OCI-LY3 (cell line): ENCODE data around the gene RAB4B.

Experiments used
- H2AFZ ChIP-seq: fragments of 200-600, 300-600 bp; shearing (Covaris generic); 2 replicates; pipeline ENCODE4 v1.6.0; 2014; ENCODE audit warnings: antibody characterized with exemption, low read depth, low read length
- H3K27ac ChIP-seq: fragments of 200-600, 300-600 bp; sonication (generic); 2 replicates; pipeline ENCODE4 v1.5.1; 2014; ENCODE audit warnings: mild to moderate bottlenecking, low read length, moderate library complexity, mixed read lengths
- H3K27me3 ChIP-seq: fragments of 200-600, 300-600 bp; sonication (generic); 2 replicates; pipeline ENCODE4 v1.6.1; 2014; ENCODE audit warnings: low read depth, low read length, mixed read lengths
- H3K36me3 ChIP-seq: fragments of 200-600, 300-600 bp; sonication (generic); replicated peaks from 2 replicates; pipeline ENCODE3; 2014; ENCODE audit warnings: low read depth, low read length, mixed read lengths
- H3K4me1 ChIP-seq: fragments of 300-600, 200-600 bp; sonication (generic); 2 replicates; pipeline ENCODE4 v1.6.1; 2014; ENCODE audit warnings: low read length, mixed read lengths
- H3K4me2 ChIP-seq: fragments of 200-600, 300-600 bp; sonication (generic); 2 replicates; pipeline ENCODE4 v1.6.1; 2014; ENCODE audit warnings: low read length, mixed read lengths
- H3K4me3 ChIP-seq: fragments of 300-600, 200-600 bp; sonication (generic); 2 replicates; pipeline ENCODE4 v1.5.1; 2014; ENCODE audit warnings: antibody characterized with exemption, mild to moderate bottlenecking, low read length, moderate library complexity
- H3K79me2 ChIP-seq: fragments of 300-600, 200-600 bp; shearing (Covaris generic); 2 replicates; pipeline ENCODE4 v1.6.1; 2014; ENCODE audit warnings: mild to moderate bottlenecking, low read length, mixed read lengths
- H3K9ac ChIP-seq: fragments of 300-600, 200-600 bp; shearing (Covaris generic); 2 replicates; pipeline ENCODE4 v1.6.0; 2014; ENCODE audit warnings: mild to moderate bottlenecking, low read length, moderate library complexity
- H3K9me3 ChIP-seq: fragments of 200-600, 300-600 bp; shearing (Covaris generic); 2 replicates; pipeline ENCODE4 v1.6.1; 2014; ENCODE audit warnings: low read length, mixed read lengths; ENCODE audit not compliant: insufficient read depth
- H4K20me1 ChIP-seq: fragments of 200-600, 300-600 bp; sonication (generic); 2 replicates; pipeline ENCODE4 v1.6.1; 2016; ENCODE audit warnings: low read length, mixed read lengths; ENCODE audit not compliant: insufficient read depth
- EZH2phosphoT487 ChIP-seq: fragments of 200-600 bp; shearing (Covaris generic); IDR thresholded peaks from 2 replicates; pipeline ENCODE4 v1.6.1; 2018; ENCODE audit warnings: antibody characterized with exemption, mixed run types, low read depth
- TF ChIP-seq, protein P1 (sequence below): fragments of 200-600, 300-600 bp; sonication (generic); IDR thresholded peaks from 2 replicates; pipeline ENCODE4 v1.5.1; 2014; ENCODE audit warnings: antibody characterized with exemption, low read length, low read depth

The RAB4B gene

DNA sequence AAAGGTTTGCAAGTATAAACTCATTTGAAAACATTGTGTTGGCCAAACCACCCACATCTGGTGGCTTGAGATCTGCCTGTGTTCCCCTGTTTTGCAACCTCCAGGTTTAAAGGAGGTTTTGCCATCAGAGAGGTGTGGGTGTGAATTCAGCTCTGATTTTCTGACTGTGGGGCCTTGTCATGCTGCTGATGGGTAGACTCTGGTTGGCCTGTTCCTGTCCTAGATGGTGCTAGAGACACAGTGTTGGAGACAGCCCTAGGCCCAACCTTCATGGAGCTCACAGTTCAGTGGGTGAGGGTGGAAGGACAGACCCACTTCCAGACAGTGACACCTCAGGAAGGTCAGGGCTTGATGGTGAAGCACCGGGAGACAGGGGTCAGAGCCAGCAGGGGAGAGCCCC lies 7.5 kb downstream of the RAB4B start:
- H3K4me2 ChIP-seq: no peak overlapping the region
- no peak for TF ChIP-seq EZH2phosphoT487
- TF ChIP-seq, protein P1, sequence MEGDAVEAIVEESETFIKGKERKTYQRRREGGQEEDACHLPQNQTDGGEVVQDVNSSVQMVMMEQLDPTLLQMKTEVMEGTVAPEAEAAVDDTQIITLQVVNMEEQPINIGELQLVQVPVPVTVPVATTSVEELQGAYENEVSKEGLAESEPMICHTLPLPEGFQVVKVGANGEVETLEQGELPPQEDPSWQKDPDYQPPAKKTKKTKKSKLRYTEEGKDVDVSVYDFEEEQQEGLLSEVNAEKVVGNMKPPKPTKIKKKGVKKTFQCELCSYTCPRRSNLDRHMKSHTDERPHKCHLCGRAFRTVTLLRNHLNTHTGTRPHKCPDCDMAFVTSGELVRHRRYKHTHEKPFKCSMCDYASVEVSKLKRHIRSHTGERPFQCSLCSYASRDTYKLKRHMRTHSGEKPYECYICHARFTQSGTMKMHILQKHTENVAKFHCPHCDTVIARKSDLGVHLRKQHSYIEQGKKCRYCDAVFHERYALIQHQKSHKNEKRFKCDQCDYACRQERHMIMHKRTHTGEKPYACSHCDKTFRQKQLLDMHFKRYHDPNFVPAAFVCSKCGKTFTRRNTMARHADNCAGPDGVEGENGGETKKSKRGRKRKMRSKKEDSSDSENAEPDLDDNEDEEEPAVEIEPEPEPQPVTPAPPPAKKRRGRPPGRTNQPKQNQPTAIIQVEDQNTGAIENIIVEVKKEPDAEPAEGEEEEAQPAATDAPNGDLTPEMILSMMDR: 0 out of 2 replicates have a peak, but pooled peaks have one; percentile 3
- H3K9me3 ChIP-seq: no peaks in the 10 kb centered on the region

DNA sequence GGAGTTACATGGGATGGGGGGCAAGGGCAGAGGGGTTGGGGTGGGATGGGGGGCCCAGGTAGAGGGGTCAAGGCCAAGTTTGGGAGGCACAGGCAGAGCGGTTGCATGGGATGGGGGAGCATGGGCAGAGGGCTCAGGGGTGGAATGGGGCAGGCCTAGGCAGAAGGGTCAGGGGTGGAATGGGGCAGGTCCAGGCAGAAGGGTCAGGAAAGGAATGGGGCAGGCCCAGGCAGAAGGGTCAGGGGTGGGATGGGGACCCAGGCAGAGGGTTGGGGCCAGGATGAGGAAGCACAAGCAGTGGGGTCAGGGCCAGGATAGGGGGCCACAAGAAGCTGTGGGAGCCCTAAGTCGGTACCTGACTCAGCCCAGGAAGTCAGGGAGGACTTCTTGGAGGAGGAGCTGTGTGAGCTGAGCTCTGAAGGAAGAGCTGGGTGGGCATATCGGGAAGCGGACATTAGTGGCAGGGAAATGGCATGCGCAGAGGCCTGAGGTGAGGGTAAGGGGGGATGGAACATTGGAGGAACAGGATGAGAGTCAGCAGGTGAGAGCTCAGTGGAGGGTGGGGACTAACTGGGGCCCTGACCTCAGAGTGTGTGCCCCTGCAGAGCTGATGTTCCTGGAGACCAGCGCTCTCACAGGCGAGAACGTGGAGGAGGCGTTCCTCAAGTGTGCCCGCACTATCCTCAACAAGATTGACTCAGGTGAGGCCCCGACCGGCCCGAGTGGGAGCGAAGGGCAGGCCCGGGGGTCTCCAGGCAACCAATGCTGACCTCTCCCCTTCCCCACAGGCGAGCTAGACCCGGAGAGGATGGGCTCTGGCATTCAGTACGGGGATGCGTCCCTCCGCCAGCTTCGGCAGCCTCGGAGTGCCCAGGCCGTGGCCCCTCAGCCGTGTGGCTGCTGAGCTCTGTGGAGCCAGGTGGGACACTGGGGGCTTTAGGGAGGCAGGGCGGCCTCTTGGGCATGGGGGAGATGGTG lies 8.3 kb downstream of the RAB4B start:
- no peak overlapping the region for H3K4me2 ChIP-seq
- no peaks in the 10 kb centered on the region for H3K9me3 ChIP-seq
- H3K36me3 ChIP-seq: peaks cover 3% of the 10 kb centered on the region
- no peak overlapping the region for H3K4me3 ChIP-seq
- no peaks in the 10 kb centered on the region for H3K27me3 ChIP-seq
- no peak overlapping the region for H2AFZ ChIP-seq
- no peaks in the 10 kb centered on the region for H4K20me1 ChIP-seq
- no peak overlapping the region for H3K27ac ChIP-seq
- H3K79me2 ChIP-seq: no peaks in the 10 kb centered on the region
- peaks cover under 1% of the 10 kb centered on the region; the same call in 1 of the 2 replicates for H3K4me1 ChIP-seq
- H3K9ac ChIP-seq: no peak overlapping the region
- TF ChIP-seq EZH2phosphoT487: no peak

More for the DNA sequence above, 7.5 kb downstream of the RAB4B start:
- peaks cover 3% of the 10 kb centered on the region for H3K36me3 ChIP-seq
- H3K4me1 ChIP-seq: peaks cover 2% of the 10 kb centered on the region; the same call in 1 of the 2 replicates
- H3K27ac ChIP-seq: no peak overlapping the region
- no peak overlapping the region for H3K9ac ChIP-seq
- H2AFZ ChIP-seq: no peak overlapping the region
- no peaks in the 10 kb centered on the region for H3K27me3 ChIP-seq
- no peak overlapping the region for H3K4me3 ChIP-seq
- H4K20me1 ChIP-seq: no peaks in the 10 kb centered on the region
- H3K79me2 ChIP-seq: no peaks in the 10 kb centered on the region

DNA sequence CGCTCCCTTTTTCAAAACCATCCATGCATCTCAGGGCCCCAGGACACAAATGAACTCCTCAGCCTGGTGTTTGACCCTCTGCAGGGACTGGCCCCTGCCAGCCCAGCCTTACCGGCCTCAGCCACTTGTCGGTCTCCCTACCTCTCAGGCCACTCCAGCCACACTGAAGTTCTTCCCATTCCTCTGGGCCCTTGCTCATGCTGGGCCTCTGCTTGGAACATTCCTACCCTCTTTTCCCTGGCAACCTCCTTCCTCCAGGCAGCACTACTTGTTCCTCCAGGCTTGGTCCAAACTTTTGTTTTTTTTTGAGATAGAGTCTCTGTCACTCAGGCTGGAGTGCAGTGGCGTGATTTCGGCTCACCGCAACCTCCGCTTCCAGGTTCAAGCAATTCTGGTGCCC lies 13.3 kb downstream of the RAB4B start:
- Histone ChIP-seq H3K4me1 (peaks cover 7% of the 10 kb centered on the region; the same call in 1 of the 2 replicates), H3K36me3 (no peaks in the 10 kb centered on the region), H3K27me3 (no peaks in the 10 kb centered on the region), H4K20me1 (no peaks in the 10 kb centered on the region), H3K79me2 (no peaks in the 10 kb centered on the region), H3K4me3 (no peak overlapping the region), H3K27ac (no peak overlapping the region), H3K9me3 (no peaks in the 10 kb centered on the region), H2AFZ (no peak overlapping the region), H3K9ac (no peak overlapping the region), H3K4me2 (no peak overlapping the region)
- TF ChIP-seq, protein P1: no peak
- TF ChIP-seq EZH2phosphoT487: no peak

DNA sequence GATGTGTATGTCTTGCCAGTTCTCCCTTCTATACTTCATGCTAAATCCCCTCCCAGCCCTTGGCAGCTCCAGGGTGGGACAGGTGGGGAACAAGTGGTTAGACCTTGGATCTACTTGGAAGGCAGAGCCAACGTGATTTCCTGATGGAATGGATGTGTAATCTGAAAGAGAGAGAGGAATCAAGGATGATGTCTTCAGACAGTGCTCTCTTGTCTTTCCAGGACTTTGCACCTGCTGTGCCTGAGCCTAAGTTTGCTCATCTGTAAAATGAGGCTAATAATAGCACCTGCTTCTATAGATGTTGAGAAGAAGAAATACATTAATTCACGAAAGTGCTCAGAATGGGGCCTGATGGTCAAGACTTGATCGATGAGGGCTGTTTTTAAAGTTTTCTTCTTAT lies 13.9 kb downstream of the RAB4B start:
- H3K4me2 ChIP-seq: no peak overlapping the region
- no peak overlapping the region for H3K9ac ChIP-seq
- no peak overlapping the region for H3K27ac ChIP-seq
- no peak overlapping the region for H2AFZ ChIP-seq
- H3K27me3 ChIP-seq: no peaks in the 10 kb centered on the region
- H3K4me3 ChIP-seq: no peak overlapping the region
- H3K4me1 ChIP-seq: peaks cover 11% of the 10 kb centered on the region; the same call in 1 of the 2 replicates
- no peaks in the 10 kb centered on the region for H3K79me2 ChIP-seq
- H3K9me3 ChIP-seq: no peaks in the 10 kb centered on the region
- H4K20me1 ChIP-seq: no peaks in the 10 kb centered on the region
- H3K36me3 ChIP-seq: no peaks in the 10 kb centered on the region
- TF ChIP-seq, protein P1: no peak
